Measurements from ENCODE around the gene NSG1. TPM values are rescaled to one million over a fixed set of nuclear protein-coding genes. Genes with fewer than 3 reads are reported as not detected.

Gene NSG1
- total RNA-seq, 1 donor from 2014 or later: 41.6 TPM

- Histone ChIP-seq H3K36me3 (no peaks in the 10 kb centered on the region), H3K79me2 (ENCODE audit: low read depth) (no peaks in the 10 kb centered on the region), H3K27me3 (no peaks in the 10 kb centered on the region), H3K4me3 (no peak overlapping the region), H3K9me3 (ENCODE audit: low read depth) (no peaks in the 10 kb centered on the region), H4K20me1 (ENCODE audit: low read depth) (peaks cover 12% of the 10 kb centered on the region), H3K4me2 (no peak overlapping the region), H3K27ac (no peak overlapping the region), H2AFZ (replicated peaks) (no peak overlapping the region), H3K4me1 (peaks cover 15% of the 10 kb centered on the region), H3K9ac (no peak overlapping the region), H3F3A (ENCODE audit: low read depth) (peaks cover 13% of the 10 kb centered on the region)
- DNase-seq (ENCODE audit: low spot score): no peak
- Mint-ChIP-seq H3K9me3 (no peaks in the 10 kb centered on the region), H3K4me1 (peaks cover 49% of the 10 kb centered on the region), H3K27ac (peak overlapping the region; percentile 46), H3K4me3 (no peak overlapping the region), H3K27me3 (ENCODE audit: insufficient read depth, low read depth) (peaks cover 2% of the 10 kb centered on the region), H3K36me3 (peaks cover 18% of the 10 kb centered on the region)
- TF ChIP-seq CTCF (IDR thresholded peaks at IDR 0.05): no peak
Measured at GRCh38 chr4:4423706-4424498, 37.0 kb downstream of the NSG1 start.

- Mint-ChIP-seq H3K9me3 (no peaks in the 10 kb centered on the region), H3K36me3 (peaks cover 18% of the 10 kb centered on the region), H3K4me1 (peaks cover 49% of the 10 kb centered on the region), H3K27me3 (ENCODE audit: insufficient read depth, low read depth) (peaks cover 2% of the 10 kb centered on the region), H3K27ac (no peak overlapping the region), H3K4me3 (no peak overlapping the region)
- Histone ChIP-seq H3K4me3 (no peak overlapping the region), H3K27ac (no peak overlapping the region), H3K9me3 (ENCODE audit: low read depth) (no peaks in the 10 kb centered on the region), H3F3A (ENCODE audit: low read depth) (peaks cover 13% of the 10 kb centered on the region), H3K4me1 (peaks cover 15% of the 10 kb centered on the region), H4K20me1 (ENCODE audit: low read depth) (peaks cover 12% of the 10 kb centered on the region), H3K36me3 (no peaks in the 10 kb centered on the region), H3K27me3 (no peaks in the 10 kb centered on the region), H3K9ac (no peak overlapping the region), H2AFZ (replicated peaks) (no peak overlapping the region), H3K4me2 (no peak overlapping the region), H3K79me2 (ENCODE audit: low read depth) (no peaks in the 10 kb centered on the region)
- no peak for TF ChIP-seq EZH2 (IDR thresholded peaks at IDR 0.05)
- no peak for TF ChIP-seq EZH2phosphoT487 (IDR thresholded peaks at IDR 0.05)
- TF ChIP-seq CTCF (IDR thresholded peaks at IDR 0.05): no peak
- no peak for DNase-seq (ENCODE audit: low spot score)
Measured at GRCh38 chr4:4424499-4425115, 37.7 kb downstream of the NSG1 start.

- Histone ChIP-seq H2AFZ (replicated peaks) (no peak overlapping the region), H3K4me3 (no peak overlapping the region), H3K36me3 (no peaks in the 10 kb centered on the region), H3K9me3 (ENCODE audit: low read depth) (no peaks in the 10 kb centered on the region), H3K4me2 (no peak overlapping the region), H3K79me2 (ENCODE audit: low read depth) (no peaks in the 10 kb centered on the region), H3F3A (ENCODE audit: low read depth) (peaks cover 13% of the 10 kb centered on the region), H4K20me1 (ENCODE audit: low read depth) (peaks cover 12% of the 10 kb centered on the region), H3K9ac (no peak overlapping the region), H3K27ac (no peak overlapping the region), H3K4me1 (peaks cover 15% of the 10 kb centered on the region), H3K27me3 (no peaks in the 10 kb centered on the region)
- no peak overlapping the region for H3K27ac Mint-ChIP-seq
- no peak overlapping the region for H3K4me3 Mint-ChIP-seq
- DNase-seq (ENCODE audit: low spot score): no peak
- H3K4me1 Mint-ChIP-seq: peaks cover 49% of the 10 kb centered on the region
- TF ChIP-seq EZH2 (IDR thresholded peaks at IDR 0.05) (no peak), CTCF (IDR thresholded peaks at IDR 0.05) (no peak), EZH2phosphoT487 (IDR thresholded peaks at IDR 0.05) (no peak)
- peaks cover 15% of the 10 kb centered on the region for H3K36me3 Mint-ChIP-seq
- H3K9me3 Mint-ChIP-seq: no peaks in the 10 kb centered on the region
- H3K27me3 Mint-ChIP-seq (ENCODE audit: insufficient read depth, low read depth): peaks cover 2% of the 10 kb centered on the region
Measured at GRCh38 chr4:4425119-4425690, 38.3 kb downstream of the NSG1 start.
